NCI-H2029 (cell line): ENCODE results near the gene HEG1.
A peak's percentile ranks its signal among the peaks of the same experiment; 100 is the strongest.
"Not testable (repeated sequence)": the region's sequence is repeated elsewhere in the genome, so short reads cannot be mapped to it uniquely, and the experiment has no call there.

ENCODE experiments used
- DNase-seq: peaks from one replicate; lab custom pipeline; 2025; lab: John Stamatoyannopoulos, UW

Gene HEG1

GRCh38 chr3:124984754-124985153, 71.0 kb downstream of the HEG1 start:
- no peak for DNase-seq

- DNase-seq: no peak
These were observed 72.9 kb downstream of the HEG1 start for GRCh38 chr3:124982855-124983254.

- no peak for DNase-seq
These were observed 74.3 kb downstream of the HEG1 start for GRCh38 chr3:124981472-124981871.

- DNase-seq: no peak
These were observed 77.2 kb downstream of the HEG1 start for GRCh38 chr3:124978627-124979026.

- peak; percentile 51 for DNase-seq
These were observed 79.4 kb downstream of the HEG1 start for GRCh38 chr3:124976383-124976782.

- DNase-seq: no peak
These were observed 81.1 kb downstream of the HEG1 start for GRCh38 chr3:124974691-124975090.

GRCh38 chr3:124973290-124973689, 82.5 kb downstream of the HEG1 start:
- no peak for DNase-seq

GRCh38 chr3:124972457-124972856, 83.3 kb downstream of the HEG1 start:
- peak; percentile 71 for DNase-seq

- DNase-seq: no peak
These were observed 85.7 kb downstream of the HEG1 start for GRCh38 chr3:124969963-124970722.

GRCh38 chr3:124969190-124969589, 86.6 kb downstream of the HEG1 start:
- DNase-seq: no peak

GRCh38 chr3:124967964-124968363, 87.8 kb downstream of the HEG1 start:
- no peak for DNase-seq

- DNase-seq: no peak
These were observed 89.0 kb downstream of the HEG1 start for GRCh38 chr3:124966521-124967445.

GRCh38 chr3:124965413-124965812, 90.4 kb downstream of the HEG1 start:
- DNase-seq: peak; percentile 84

- no peak for DNase-seq
These were observed 91.4 kb downstream of the HEG1 start for GRCh38 chr3:124964387-124964786.

- no peak for DNase-seq
These were observed 92.0 kb downstream of the HEG1 start for GRCh38 chr3:124963755-124964154.

- no peak for DNase-seq
These were observed 93.3 kb downstream of the HEG1 start for GRCh38 chr3:124962403-124962940.

- DNase-seq: no peak
These were observed 95.1 kb downstream of the HEG1 start for GRCh38 chr3:124960698-124961097.

- DNase-seq: no peak
These were observed 95.7 kb downstream of the HEG1 start for GRCh38 chr3:124960105-124960504.

- not testable (repeated sequence) for DNase-seq
These were observed 97.8 kb downstream of the HEG1 start for GRCh38 chr3:124957951-124958350.

- DNase-seq: no peak
These were observed 103.4 kb downstream of the HEG1 start for GRCh38 chr3:124952282-124952855.

- peak; percentile 76 for DNase-seq
These were observed 104.1 kb downstream of the HEG1 start for GRCh38 chr3:124951511-124952281.

- no peak for DNase-seq
These were observed 105.8 kb downstream of the HEG1 start for GRCh38 chr3:124950026-124950425.
